ENCODE results near the gene UBXN4.
A peak's percentile ranks its signal among the peaks of the same experiment; 100 is the strongest.
"Not testable (repeated sequence)": the region's sequence is repeated elsewhere in the genome, so short reads cannot be mapped to it uniquely, and the experiment has no call there.

Gene UBXN4

GRCh38 chr2:135741395-135742324 is at the start of gene UBXN4:
TSS of gene UBXN4 (plus strand) at chr2:135741855. CDS start at chr2:135741930, 75 bp downstream.
- peak; percentile 72 to 98 for DNase-seq

- DNase-seq = no peak
These were observed 46.9 kb upstream of the UBXN4 start for GRCh38 chr2:135694711-135695110.

- no peak for DNase-seq
These were observed 42.8 kb upstream of the UBXN4 start for GRCh38 chr2:135698838-135699237.

- no peak for DNase-seq
These were observed 40.2 kb upstream of the UBXN4 start for GRCh38 chr2:135701442-135701841.

- DNase-seq = no peak
These were observed 38.4 kb upstream of the UBXN4 start for GRCh38 chr2:135703300-135703699.

GRCh38 chr2:135704075-135704474 is 37.6 kb upstream of the UBXN4 start:
- not testable (repeated sequence) for DNase-seq

- DNase-seq = no peak
These were observed 33.5 kb upstream of the UBXN4 start for GRCh38 chr2:135708159-135708558.

GRCh38 chr2:135709992-135710391 is 31.7 kb upstream of the UBXN4 start:
- DNase-seq = peak; percentile 5 to 37

GRCh38 chr2:135715086-135715485 is 26.6 kb upstream of the UBXN4 start:
- not testable (repeated sequence) for DNase-seq

- DNase-seq = no peak
These were observed 13.5 kb upstream of the UBXN4 start for GRCh38 chr2:135728064-135728743.

GRCh38 chr2:135732561-135732960 is 9.1 kb upstream of the UBXN4 start:
- no peak for DNase-seq

- no peak for DNase-seq
These were observed 8.6 kb upstream of the UBXN4 start for GRCh38 chr2:135733045-135733444.

- DNase-seq = no peak
These were observed 5.1 kb upstream of the UBXN4 start for GRCh38 chr2:135736546-135736945.

GRCh38 chr2:135740206-135740605 is 1.4 kb upstream of the UBXN4 start:
- DNase-seq = no peak

- no peak for DNase-seq
These were observed 636 bp upstream of the UBXN4 start for GRCh38 chr2:135741043-135741394.

- DNase-seq = peak; percentile 59 to 66
These were observed 686 bp downstream of the UBXN4 start for GRCh38 chr2:135742325-135742757.

- no peak for DNase-seq
These were observed 2.2 kb downstream of the UBXN4 start for GRCh38 chr2:135743860-135744259.

GRCh38 chr2:135744760-135745314 is 3.2 kb downstream of the UBXN4 start:
- DNase-seq = no peak

- DNase-seq = no peak
These were observed 3.9 kb downstream of the UBXN4 start for GRCh38 chr2:135745545-135745944.

GRCh38 chr2:135755573-135755972 is 13.9 kb downstream of the UBXN4 start:
- DNase-seq = no peak

GRCh38 chr2:135756692-135757091 is 15.0 kb downstream of the UBXN4 start:
- no peak for DNase-seq

- DNase-seq = no peak
These were observed 20.4 kb downstream of the UBXN4 start for GRCh38 chr2:135762022-135762421.

- no peak for DNase-seq
These were observed 20.9 kb downstream of the UBXN4 start for GRCh38 chr2:135762530-135762929.

- no peak for DNase-seq
These were observed 27.2 kb downstream of the UBXN4 start for GRCh38 chr2:135768863-135769262.

Data from bone marrow (tissue), 2 donors.